HepG2 (cell line): ENCODE measurements around the gene CLPTM1L.

Experiments
- CTCF ChIP-seq: sonication (generic); formaldehyde crosslinking; IDR thresholded peaks from 2 replicates; pipeline ENCODE4 v1.5.0; 2020; ENCODE audit warnings: mild to moderate bottlenecking, missing genetic modification reagents, moderate library complexity
- EZH2 ChIP-seq: conservative IDR thresholded peaks from 2 replicates; pipeline ENCODE4 v1.6.1; 2012; ENCODE audit warnings: mild to moderate bottlenecking, low read depth, low read length, moderate library complexity
- FOXK2 ChIP-seq: fragments of 450-650 bp; IDR thresholded peaks from 2 replicates; pipeline ENCODE4 v1.6.1; 2016
- HOXA7 ChIP-seq: sonication (generic); formaldehyde crosslinking; IDR thresholded peaks from 2 replicates; pipeline ENCODE4 v1.8.1; 2022; ENCODE audit warnings: mild to moderate bottlenecking, missing genetic modification reagents, moderate library complexity
- POLR2G ChIP-seq: fragments of 200-400 bp; formaldehyde crosslinking; IDR thresholded peaks from 2 replicates; pipeline ENCODE4 v1.6.1; 2018; ENCODE audit warnings: mild to moderate bottlenecking, low read depth, low read length, moderate library complexity
- YY1 ChIP-seq: IDR thresholded peaks from 2 replicates; pipeline ENCODE4 v1.6.1; 2011; ENCODE audit warnings: low read length, low read depth, moderate library complexity, mild to moderate bottlenecking; ENCODE audit not compliant: insufficient read depth, insufficient replicate concordance
- ZBTB43 ChIP-seq: sonication (generic); formaldehyde crosslinking; conservative IDR thresholded peaks from 2 replicates; pipeline ENCODE4 v1.4.0; 2020; ENCODE audit warnings: missing genetic modification reagents
- ZNF710 ChIP-seq: sonication (generic); formaldehyde crosslinking; IDR thresholded peaks from 2 replicates; pipeline ENCODE4 v1.5.0; 2020; ENCODE audit warnings: mild to moderate bottlenecking, missing genetic modification reagents, borderline replicate concordance
- ZNF792 ChIP-seq: IDR thresholded peaks from 2 replicates; pipeline ENCODE4 v1.6.1; 2016
- ZSCAN20 ChIP-seq: sonication (generic); formaldehyde crosslinking; IDR thresholded peaks from 2 replicates; pipeline ENCODE4 v1.4.0; 2020; ENCODE audit warnings: missing genetic modification reagents, mild to moderate bottlenecking, borderline replicate concordance

GRCh38 chr5:1292846-1293415 is 52.0 kb downstream of the CLPTM1L start:
- TF ChIP-seq CTCF (CRISPR knock-in tag) (no peak), HOXA7 (CRISPR knock-in tag) (no peak), ZSCAN20 (no peak), ZNF710 (CRISPR knock-in tag) (no peak), FOXK2 (no peak), ZBTB43 (CRISPR knock-in tag) (no peak), EZH2 (no peak), ZNF792 (CRISPR knock-in tag) (no peak), POLR2G (no peak), YY1 (no peak)
